OCI-LY7 (cell line): Measurements from ENCODE around the gene ZBTB16. TPM values are rescaled to one million over a fixed set of nuclear protein-coding genes. Genes with fewer than 3 reads are reported as not detected.

Experiments used
- BruUV-seq: library from RNA; stranded (reverse); fragments of 400-500 nt; replicated peaks from 2 replicates; lab custom pipeline; 2021; lab: Mats Ljungman, UMichigan
- CTCF ChIA-PET: fragments of 300-600 bp; sonication (Branson Sonifier 250); formaldehyde crosslinking; loops from one replicate; lab custom pipeline; 2022; ENCODE audit warnings: antibody characterized with exemption; ENCODE audit not compliant: unreplicated experiment; lab: Charles Lee
- POLR2A ChIA-PET: fragments of 300-600 bp; sonication (Branson Sonifier 250); formaldehyde crosslinking; loops from one replicate; lab custom pipeline; 2022; ENCODE audit warnings: antibody characterized with exemption; lab: Charles Lee
- DNase-seq: peaks from one replicate; pipeline ENCODE4 v3.0.0-alpha.2; 2015; ENCODE audit warnings: low spot score
- H2AFZ ChIP-seq: fragments of 200-600 bp; sonication (generic), shearing (Covaris generic); 2 replicates; pipeline ENCODE4 v1.6.1; 2014; ENCODE audit warnings: mild to moderate bottlenecking, antibody characterized with exemption, low read length, moderate library complexity
- H3K27ac ChIP-seq: fragments of 200-600 bp; sonication (generic); 2 replicates; pipeline ENCODE4 v1.5.1; 2014; ENCODE audit warnings: mixed run types, low read depth, mild to moderate bottlenecking, moderate library complexity, low read length, inconsistent platforms; ENCODE audit not compliant: poor library complexity, severe bottlenecking
- H3K36me3 ChIP-seq: fragments of 200-600 bp; sonication (generic); 2 replicates; pipeline ENCODE4 v1.6.1; 2014; ENCODE audit warnings: mild to moderate bottlenecking, antibody characterized with exemption, low read length, moderate library complexity, mixed read lengths; ENCODE audit not compliant: insufficient read depth
- H3K4me1 ChIP-seq: fragments of 200-600 bp; sonication (generic); 2 replicates; pipeline ENCODE4 v1.5.1; 2014; ENCODE audit warnings: mild to moderate bottlenecking, low read length; ENCODE audit not compliant: insufficient read depth, poor library complexity, severe bottlenecking
- H3K4me2 ChIP-seq: fragments of 200-600 bp; sonication (generic); 2 replicates; pipeline ENCODE4 v1.6.1; 2014; ENCODE audit warnings: mild to moderate bottlenecking, low read length
- H3K4me3 ChIP-seq: fragments of 200-600 bp; sonication (generic); 2 replicates; pipeline ENCODE4 v1.5.1; 2014; ENCODE audit warnings: mild to moderate bottlenecking, low read depth, low read length; ENCODE audit not compliant: poor library complexity, severe bottlenecking
- H3K79me2 ChIP-seq: fragments of 200-600 bp; sonication (generic); 2 replicates; pipeline ENCODE4 v1.6.1; 2016; ENCODE audit warnings: low read depth, mild to moderate bottlenecking, low read length, moderate library complexity, mixed read lengths; ENCODE audit not compliant: insufficient read depth
- H3K9me2 ChIP-seq: fragments of 200-600 bp; sonication (generic); 2 replicates; pipeline ENCODE4 v1.6.1; 2016; ENCODE audit warnings: mild to moderate bottlenecking, low read length, mixed read lengths; ENCODE audit not compliant: insufficient read depth
- H3K9me3 ChIP-seq: fragments of 200-600 bp; sonication (generic); 2 replicates; pipeline ENCODE4 v1.6.1; 2014; ENCODE audit warnings: mild to moderate bottlenecking, mixed run types, low read length, mixed read lengths
- H4K20me1 ChIP-seq: fragments of 200-600 bp; sonication (generic); 2 replicates; pipeline ENCODE4 v1.6.1; 2014; ENCODE audit warnings: mild to moderate bottlenecking, antibody characterized with exemption, low read length, moderate library complexity, mixed read lengths; ENCODE audit not compliant: insufficient read depth
- EZH2phosphoT487 ChIP-seq: fragments of 200-600 bp; sonication (generic); IDR thresholded peaks from 2 replicates; pipeline ENCODE4 v1.6.1; 2018; ENCODE audit warnings: low read depth, borderline replicate concordance, mild to moderate bottlenecking, mixed run types, antibody characterized with exemption, low read length, moderate library complexity, mixed read lengths
- intact Hi-C: fragments of 100-400 bp; cut with micrococcal nuclease; formaldehyde crosslinking; loops from one replicate; pipeline ENCODE4 v1.10.0; 2022; ENCODE audit not compliant: unreplicated experiment
- total RNA-seq, 2 experiments: library from RNA; depleted of rRNA in 1 of 2; stranded (reverse); fragments of >200 nt in 1 of 2; shearing (Covaris generic) in 1 of 2; gene quantifications; 2 replicates each; pipeline ENCODE4 v1.2.3, GENCODE V29; 2014 to 2022
- TF ChIP-seq, protein P1 (sequence below): fragments of 200-600 bp; sonication (generic); conservative IDR thresholded peaks from 2 replicates; pipeline ENCODE4 v1.5.1; 2014; ENCODE audit warnings: mild to moderate bottlenecking, antibody characterized with exemption, low read length, moderate library complexity, mixed read lengths

Gene ZBTB16
- total RNA-seq, 2 experiments from 2014 or later: not detected

DNA sequence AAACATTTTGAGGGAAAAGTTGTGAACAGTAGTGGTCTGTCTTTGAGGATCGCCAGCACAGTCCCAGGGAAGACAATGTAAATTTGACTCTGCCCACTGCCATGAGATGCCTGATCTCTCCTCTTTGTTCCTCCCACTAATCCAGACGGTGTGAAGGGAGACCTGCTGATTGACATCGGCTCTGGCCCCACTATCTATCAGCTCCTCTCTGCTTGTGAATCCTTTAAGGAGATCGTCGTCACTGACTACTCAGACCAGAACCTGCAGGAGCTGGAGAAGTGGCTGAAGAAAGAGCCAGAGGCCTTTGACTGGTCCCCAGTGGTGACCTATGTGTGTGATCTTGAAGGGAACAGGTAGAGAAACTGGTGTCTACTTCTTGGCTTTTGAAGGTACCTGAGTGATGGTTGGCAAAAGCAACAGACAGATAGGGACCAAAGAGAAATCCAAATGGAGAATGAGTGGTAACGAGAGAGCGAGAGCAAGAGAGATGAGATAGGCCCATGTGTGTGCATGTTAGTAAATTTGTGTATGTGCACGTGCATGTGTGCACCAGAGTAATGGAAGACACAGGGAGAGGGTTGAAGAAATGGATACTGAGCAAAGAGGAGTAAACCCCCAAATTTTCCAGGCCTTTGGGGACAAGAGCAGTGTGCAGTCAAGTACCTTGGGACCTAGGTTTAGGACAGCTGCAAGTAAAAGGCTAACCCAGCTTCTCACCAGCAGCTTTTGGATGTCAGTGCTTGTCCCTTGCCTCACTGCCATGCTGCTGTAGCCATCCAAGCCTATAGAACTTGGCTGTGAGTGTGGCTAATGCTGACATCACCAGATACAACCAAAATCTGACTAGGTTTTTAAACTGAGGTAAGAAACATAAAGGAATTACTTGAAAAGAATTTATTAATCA is 238.5 kb downstream of the ZBTB16 start:
- no peak for DNase-seq
- ChIA-PET POLR2A (no interaction called here), CTCF (no interaction called here)
- intact Hi-C loops: no loop called here
- H2AFZ ChIP-seq: no peak overlapping the region
- no TSS peak for BruUV-seq
- no peaks in the 10 kb centered on the region for H4K20me1 ChIP-seq
- H3K36me3 ChIP-seq: no peaks in the 10 kb centered on the region
- TF ChIP-seq EZH2phosphoT487: no peak
- TF ChIP-seq, protein P1, sequence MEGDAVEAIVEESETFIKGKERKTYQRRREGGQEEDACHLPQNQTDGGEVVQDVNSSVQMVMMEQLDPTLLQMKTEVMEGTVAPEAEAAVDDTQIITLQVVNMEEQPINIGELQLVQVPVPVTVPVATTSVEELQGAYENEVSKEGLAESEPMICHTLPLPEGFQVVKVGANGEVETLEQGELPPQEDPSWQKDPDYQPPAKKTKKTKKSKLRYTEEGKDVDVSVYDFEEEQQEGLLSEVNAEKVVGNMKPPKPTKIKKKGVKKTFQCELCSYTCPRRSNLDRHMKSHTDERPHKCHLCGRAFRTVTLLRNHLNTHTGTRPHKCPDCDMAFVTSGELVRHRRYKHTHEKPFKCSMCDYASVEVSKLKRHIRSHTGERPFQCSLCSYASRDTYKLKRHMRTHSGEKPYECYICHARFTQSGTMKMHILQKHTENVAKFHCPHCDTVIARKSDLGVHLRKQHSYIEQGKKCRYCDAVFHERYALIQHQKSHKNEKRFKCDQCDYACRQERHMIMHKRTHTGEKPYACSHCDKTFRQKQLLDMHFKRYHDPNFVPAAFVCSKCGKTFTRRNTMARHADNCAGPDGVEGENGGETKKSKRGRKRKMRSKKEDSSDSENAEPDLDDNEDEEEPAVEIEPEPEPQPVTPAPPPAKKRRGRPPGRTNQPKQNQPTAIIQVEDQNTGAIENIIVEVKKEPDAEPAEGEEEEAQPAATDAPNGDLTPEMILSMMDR: no peak
- H3K4me3 ChIP-seq: no peak overlapping the region
- no peaks in the 10 kb centered on the region for H3K9me2 ChIP-seq
- H3K4me1 ChIP-seq: no peaks in the 10 kb centered on the region
- no peaks in the 10 kb centered on the region for H3K79me2 ChIP-seq
- H3K9me3 ChIP-seq: no peaks in the 10 kb centered on the region
- H3K27ac ChIP-seq: no peak overlapping the region
- H3K4me2 ChIP-seq: no peak overlapping the region

- Histone ChIP-seq H4K20me1 (no peaks in the 10 kb centered on the region), H2AFZ (no peak overlapping the region), H3K79me2 (no peaks in the 10 kb centered on the region), H3K36me3 (no peaks in the 10 kb centered on the region), H3K9me3 (no peaks in the 10 kb centered on the region), H3K27ac (no peak overlapping the region), H3K9me2 (no peaks in the 10 kb centered on the region), H3K4me3 (no peak overlapping the region), H3K4me2 (no peak overlapping the region), H3K4me1 (no peaks in the 10 kb centered on the region)
- no peak for DNase-seq
- intact Hi-C loops: no loop called here
- BruUV-seq: no TSS peak
- ChIA-PET CTCF (no interaction called here), POLR2A (no interaction called here)
- TF ChIP-seq, protein P1: no peak
- no peak for TF ChIP-seq EZH2phosphoT487
These were observed 239.2 kb downstream of the ZBTB16 start for GRCh38 chr11:114298710-114299109.

Other genes with a start within 250 kb of the ZBTB16 start
- gene USP28, start 184.1 kb upstream of the ZBTB16 start, total RNA-seq (2014; rRNA removed; shearing (Covaris generic)): 26.8 and 36.8 TPM in 2 replicates
- 32.6 and 37.1 TPM in 2 replicates for gene USP28, start 184.1 kb upstream of the ZBTB16 start, total RNA-seq (2022)
- gene HTR3B, start 154.9 kb upstream of the ZBTB16 start, total RNA-seq (2014; rRNA removed; shearing (Covaris generic)): not detected in 2 replicates
- gene HTR3B, start 154.9 kb upstream of the ZBTB16 start, total RNA-seq (2022): not detected in 2 replicates
- gene HTR3A, start 84.6 kb upstream of the ZBTB16 start, total RNA-seq (2014; rRNA removed; shearing (Covaris generic)): not detected in 2 replicates
- not detected in 2 replicates for gene HTR3A, start 84.6 kb upstream of the ZBTB16 start, total RNA-seq (2022)
- gene NNMT, start 236.7 kb downstream of the ZBTB16 start, total RNA-seq (2014; rRNA removed; shearing (Covaris generic)): not detected in 2 replicates
- not detected in 2 replicates for gene NNMT, start 236.7 kb downstream of the ZBTB16 start, total RNA-seq (2022)